GM03348 (cell line): Measurements from ENCODE around the gene ZNF740.
"Not testable (repeated sequence)": the region's sequence is repeated elsewhere in the genome, so short reads cannot be mapped to it uniquely, and the experiment has no call there.

Source experiments
- DNase-seq: peaks from one replicate; pipeline ENCODE4 v3.0.0; 2012; ENCODE audit warnings: low spot score

Gene ZNF740, protein sequence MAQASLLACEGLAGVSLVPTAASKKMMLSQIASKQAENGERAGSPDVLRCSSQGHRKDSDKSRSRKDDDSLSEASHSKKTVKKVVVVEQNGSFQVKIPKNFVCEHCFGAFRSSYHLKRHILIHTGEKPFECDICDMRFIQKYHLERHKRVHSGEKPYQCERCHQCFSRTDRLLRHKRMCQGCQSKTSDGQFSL

DNA sequence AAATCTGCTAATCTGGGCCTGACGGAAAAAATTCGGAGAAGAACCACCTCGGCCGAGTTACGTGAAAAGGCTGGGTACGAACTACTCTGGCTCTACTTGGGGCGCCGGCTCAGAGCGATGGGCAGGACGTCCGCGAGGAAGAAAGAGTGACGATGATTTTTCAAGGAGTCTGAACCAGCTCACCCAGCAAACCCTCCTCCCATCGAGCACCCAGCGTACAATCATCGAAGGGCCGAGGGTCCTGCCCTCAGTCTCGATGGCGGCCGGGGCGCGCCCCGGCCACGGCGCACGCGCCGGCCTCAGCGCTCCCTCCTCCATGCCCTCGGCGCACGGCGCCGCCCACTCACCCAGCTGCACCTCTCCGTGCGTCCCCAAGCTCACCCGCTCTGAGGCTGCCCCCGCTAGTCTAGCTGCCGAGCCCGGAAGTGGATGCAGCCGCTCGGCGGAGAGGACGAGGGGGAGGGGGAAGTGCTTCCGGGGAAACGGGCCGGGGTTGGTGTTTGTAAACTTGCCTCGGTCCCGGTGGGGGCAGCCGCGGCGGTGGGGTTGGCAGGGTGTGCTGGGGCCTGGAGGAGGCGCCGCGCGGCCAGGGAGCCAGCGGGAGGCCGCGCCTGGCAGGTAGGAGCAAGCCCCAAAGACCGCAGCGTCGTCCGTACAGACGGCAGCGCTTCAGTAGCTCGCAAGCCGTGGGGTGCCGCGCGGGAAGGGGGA is at the start of gene ZNF740, which contains the start of gene CSAD:
ZNF740 (plus strand) TSS at position 503 of the 711 bp plus-strand sequence. CDS start 1,262 bp downstream, outside the sequence.
CSAD (minus strand) TSS at position 706 of the 711 bp plus-strand sequence. CDS start 7,455 bp downstream, outside the sequence.
- peak; percentile 99 for DNase-seq

DNA sequence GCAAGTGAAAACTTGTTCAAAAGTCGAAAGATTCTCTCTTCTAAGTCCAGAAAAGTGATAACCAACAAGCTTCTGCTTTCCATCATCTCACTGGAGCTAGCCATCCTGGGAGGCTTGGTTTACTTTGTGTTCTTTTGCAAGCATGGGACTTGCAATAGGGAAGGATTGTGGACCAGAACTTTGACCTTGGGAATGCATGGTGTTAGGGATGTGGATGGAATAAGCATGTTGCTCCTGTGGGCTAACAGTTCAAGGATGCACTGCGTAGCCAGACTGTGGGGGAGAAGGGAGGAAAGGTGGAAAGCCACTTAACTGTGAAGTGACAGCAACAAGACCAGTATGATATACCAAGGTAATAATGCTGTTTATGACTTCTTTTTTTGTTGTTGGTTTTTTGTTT is 48.7 kb upstream of the ZNF740 start:
- DNase-seq, result no peak

DNA sequence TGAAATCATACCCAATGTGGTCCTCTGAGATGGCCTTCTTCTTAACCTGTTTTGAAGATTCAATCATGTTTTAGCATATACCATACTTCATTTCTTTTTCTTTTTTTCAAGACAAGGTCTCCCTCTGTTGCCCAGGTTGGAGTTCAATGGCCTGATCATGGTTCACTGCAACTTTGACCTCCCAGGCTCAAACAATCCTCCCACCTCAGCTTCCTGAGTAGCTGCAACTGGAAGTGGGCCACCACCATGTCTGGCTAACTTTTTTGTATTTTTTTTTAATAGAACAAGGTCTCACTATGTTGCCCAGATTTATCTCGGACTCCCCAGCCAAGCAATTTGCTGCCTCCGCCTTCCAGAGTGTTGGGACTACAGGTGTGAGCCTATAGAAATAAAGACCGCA is 46.8 kb upstream of the ZNF740 start:
- no peak for DNase-seq

DNA sequence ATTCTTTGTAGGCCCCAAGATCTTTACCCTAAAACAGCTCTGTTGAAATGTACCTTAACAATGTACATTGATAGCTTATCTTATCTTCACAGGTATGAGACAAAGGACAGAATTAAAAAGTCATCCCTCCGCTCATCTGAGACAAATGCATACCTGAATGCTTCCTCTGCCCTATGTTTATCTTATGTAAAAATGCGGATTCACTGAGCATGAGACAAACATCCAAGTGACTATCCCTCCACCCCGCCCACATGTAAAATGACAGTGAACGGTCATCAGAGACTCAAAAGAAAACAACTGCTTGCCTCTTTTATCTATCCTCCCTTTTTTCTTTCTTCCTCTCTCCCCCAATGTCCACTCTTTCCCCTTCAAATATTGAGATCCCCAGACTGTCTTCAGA is 37.2 kb upstream of the ZNF740 start:
- DNase-seq, result no peak

DNA sequence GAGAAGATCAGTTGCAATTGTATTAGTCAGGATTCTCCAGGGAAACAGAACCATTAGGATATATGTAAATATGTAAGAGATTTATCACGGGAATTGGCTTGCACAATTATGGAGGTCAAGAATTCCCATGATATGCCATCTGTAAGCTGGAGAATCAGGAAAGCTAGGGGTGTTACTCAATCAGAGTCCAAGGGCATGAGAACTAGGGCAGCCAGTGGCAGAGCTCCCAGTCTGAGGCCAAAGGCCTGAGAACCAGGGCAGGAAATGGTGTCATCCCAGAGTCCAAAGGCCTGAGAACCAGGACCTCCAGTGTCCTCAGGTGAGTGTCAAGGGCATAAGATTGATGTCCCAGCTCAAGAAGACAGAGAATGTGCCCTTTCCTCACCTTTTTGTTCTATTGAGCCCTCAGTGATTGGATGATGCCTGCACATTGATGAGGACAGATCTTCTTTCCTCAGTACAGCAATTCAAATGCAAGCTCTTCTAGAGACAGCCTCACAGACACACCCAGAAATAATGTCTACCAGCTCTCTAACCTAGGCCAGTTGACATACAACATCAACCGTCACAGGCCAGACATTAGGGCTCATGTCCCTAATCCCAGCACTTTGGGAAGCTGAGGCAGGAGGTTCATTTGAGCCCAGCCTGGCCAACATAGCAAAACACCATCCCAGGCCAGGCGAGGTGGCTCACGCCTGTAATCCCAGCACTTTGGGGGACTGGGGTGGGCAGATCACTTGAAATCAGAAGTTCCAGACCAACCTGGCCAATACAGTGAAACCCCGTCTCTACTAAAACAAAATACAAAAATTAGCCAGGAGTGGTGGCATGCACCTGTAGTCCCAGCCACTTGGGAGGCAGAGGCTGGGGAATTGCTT is 34.9 kb upstream of the ZNF740 start:
- peak; percentile 25 for DNase-seq

DNA sequence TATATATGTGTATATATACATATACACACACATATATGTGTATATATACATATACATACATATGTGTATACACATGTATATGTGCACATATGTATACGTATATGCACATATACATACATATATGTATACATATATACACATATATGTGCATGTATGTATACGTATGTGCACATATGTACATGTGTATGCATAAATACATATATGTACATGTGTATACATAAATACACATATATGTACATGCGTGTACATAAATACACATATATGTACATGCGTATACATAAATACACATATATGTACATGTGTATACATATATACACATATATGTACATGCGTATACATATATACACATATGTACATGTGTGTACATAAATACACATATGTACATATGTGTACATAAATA is 33.3 kb upstream of the ZNF740 start:
- DNase-seq, result no peak

DNA sequence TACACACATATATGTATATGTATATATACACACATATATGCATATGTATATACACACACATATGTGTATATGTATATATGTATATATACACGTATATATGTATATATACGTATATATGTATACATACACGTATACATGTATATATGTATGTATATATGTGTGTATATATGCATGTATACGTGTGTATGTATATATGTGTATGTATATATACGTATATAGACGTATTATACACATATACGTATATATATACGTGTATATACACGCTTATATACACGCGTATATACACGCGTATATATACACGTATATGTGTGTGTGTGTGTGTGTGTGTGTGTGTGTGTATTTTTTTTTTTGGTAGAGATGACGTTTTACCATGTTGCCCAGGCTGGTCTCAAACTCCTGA is 32.9 kb upstream of the ZNF740 start:
- DNase-seq, result no peak

DNA sequence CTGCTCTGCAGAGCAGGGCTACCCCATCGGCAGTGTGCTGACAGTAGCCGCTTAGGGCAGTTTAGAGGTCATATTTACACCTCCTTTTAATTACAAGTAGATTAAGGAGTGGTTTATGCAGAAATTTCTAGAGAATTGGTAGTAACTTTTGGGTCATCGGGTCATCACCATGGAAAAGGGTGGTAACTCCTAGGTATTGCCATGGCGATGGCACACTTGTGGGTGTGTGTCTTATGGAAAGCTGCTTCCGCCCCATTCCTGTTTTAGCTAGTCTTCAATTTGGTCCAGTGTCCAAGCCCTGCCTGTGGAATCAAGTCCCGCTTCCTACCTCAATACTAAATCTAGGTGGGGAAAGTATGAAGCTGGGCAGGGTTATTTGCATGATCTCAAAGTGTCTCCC is 29.5 kb upstream of the ZNF740 start:
- no peak for DNase-seq

DNA sequence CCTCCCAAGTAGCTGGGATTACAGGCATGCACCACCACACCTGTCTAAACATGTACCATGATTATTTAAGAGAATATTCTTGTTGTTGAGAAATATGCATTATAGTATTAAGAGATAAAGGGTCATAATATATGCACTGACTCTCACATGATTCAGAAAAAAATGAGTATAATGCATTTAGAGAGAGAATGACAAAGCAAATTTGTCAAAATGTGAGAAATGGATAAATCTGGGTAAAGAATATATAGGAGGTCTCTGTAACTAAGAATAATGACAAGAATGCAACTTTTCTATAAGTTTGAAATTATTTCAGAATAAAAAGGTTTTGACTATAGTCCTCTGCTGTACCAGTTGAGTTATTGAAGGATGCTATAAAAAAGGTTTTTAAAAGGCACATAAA is 28.1 kb upstream of the ZNF740 start:
- DNase-seq, result no peak

DNA sequence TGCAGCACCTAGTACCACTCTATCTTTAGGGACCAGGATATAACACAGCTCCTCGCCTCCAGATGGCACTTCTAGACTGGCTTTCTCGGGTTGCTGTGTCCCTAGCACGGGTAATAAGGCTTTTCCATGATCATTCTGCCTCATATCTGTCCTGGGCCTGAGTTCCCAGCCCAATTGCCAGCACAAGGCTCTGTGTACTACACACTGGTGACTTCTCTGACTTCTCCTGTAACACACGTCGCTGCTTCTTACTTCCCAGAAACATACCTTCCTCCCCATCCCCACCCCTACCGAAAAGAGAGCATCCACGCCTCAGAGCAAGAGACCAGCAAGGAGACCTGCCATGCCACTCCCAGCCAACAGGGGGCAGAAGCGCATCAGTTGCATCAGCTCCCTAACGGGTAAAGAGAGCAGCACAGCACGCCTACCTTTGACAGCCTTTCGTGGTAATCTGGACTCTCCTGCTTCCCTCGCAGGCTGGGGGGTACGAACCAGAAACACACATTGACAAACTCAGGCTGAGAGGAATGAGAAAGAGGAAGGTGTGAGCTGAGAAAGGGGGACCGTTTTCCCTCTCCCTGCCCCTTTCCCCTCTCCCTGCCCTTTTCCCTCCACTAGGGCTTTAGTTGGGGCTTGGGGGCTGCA is 21.2 kb upstream of the ZNF740 start:
- peak; percentile 94 for DNase-seq

DNA sequence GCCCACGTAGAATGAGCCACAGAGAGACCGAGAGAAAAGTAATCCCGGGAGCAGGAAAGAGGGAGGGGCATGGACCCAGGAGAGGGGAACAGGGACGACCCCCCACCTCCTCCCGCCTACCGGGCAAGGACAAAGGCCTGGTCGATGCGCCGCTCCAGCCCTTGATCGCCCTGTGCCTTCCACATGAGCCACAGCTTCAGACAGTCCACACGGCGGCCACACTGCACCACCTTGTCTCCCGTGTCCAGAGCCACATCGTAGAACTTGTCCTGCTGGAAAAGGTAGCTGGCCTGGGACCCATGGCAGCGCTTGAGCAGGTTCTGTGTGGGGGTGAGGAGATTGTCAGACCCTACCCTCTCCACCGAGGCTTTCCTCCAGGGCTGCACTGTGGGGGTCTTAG is 20.5 kb upstream of the ZNF740 start:
- DNase-seq, result no peak

DNA sequence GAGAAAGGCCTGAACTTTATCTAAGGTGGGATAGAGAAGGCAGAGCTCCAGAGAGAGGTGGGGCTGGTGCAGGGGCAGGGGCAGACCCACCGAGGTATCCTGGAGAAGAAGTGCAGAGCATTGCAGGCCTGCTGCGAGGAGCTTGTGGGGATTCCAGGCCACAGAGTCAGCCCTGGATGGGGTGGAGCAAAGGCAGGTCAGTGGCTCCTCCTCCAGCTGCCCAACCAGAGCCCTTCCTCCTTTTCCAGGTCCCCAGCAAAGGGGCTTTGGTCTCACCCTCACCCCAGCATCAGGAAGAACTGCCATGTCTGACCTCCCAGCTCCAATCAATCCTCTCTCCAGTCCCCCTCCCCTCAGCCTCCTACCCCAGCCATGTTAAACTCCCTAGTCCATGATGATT is 19.8 kb upstream of the ZNF740 start:
- no peak for DNase-seq

DNA sequence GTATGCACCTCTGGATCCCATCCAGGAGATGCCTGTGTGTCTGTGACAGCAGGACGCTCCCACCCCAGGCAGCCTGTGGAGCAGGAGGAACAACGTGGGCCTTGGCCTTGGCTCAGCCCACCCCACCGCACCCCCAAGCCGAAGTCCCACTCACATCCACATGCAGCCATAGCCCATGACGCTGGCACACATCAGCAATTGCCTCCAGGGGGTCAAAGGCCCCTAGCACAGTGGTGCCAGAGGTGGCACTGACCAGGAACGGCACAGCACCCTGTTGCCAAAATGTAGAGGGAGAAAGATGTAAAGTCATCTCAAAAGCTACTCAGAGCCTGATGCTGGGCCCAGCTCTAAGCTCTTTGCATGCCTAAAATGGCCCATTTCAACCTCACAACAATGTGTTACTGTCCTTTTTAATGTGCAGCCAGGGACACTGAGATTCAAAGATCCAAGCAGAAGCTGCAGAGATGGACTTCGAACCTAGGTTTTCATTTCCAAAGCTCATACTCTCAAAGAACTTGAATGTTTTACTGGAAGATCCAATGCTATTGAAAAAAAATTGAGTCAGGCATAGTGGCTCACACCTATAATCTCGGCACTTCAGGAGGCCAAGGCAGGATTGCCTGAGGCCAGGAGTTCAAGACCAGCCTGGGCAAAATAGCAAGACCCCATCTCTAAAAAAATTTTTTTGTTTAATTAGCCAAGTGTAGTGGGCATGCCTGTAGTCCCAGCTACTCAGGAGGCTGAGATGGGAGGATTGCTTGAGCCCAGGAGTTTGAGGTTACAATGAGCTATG is 19.2 kb upstream of the ZNF740 start:
- no peak for DNase-seq

DNA sequence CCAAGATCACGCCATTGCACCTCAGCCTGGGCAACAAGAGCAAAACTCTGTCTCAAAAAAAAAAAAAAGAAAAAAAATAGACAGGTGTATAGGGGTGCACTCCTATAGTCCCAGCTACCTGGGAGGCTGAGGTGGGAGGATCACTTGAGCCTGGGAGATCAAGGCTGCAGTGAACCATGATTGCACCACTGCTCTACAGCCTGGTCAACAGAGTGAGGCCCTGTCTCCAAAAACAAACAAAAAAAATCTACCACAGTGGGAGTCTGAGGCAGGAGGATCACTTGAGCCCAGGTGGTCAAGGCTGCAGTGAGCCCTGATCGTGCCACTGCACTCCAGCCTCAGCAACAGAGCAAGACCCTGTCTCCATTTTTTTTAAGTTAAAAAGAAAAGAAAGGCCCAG is 17.5 kb upstream of the ZNF740 start:
- not testable (repeated sequence) for DNase-seq

DNA sequence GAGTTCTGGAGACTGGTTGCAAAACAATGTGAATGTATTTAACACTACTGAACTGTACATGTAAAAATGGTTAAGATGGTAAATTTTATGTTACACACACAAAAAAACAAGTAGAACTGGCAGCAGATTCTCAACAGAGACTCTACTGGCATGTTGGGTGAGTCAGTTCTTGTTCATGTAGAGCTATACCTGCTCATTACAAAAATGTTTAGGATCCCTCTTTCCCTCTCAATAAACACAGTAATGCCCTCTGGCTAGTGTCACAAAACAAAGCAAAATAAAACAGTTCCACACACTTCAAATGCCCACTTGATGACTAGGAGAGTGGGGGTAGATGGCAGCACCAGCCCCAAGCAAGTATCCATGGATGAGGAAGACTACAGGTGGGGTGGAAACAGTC is 13.7 kb upstream of the ZNF740 start:
- no peak for DNase-seq

DNA sequence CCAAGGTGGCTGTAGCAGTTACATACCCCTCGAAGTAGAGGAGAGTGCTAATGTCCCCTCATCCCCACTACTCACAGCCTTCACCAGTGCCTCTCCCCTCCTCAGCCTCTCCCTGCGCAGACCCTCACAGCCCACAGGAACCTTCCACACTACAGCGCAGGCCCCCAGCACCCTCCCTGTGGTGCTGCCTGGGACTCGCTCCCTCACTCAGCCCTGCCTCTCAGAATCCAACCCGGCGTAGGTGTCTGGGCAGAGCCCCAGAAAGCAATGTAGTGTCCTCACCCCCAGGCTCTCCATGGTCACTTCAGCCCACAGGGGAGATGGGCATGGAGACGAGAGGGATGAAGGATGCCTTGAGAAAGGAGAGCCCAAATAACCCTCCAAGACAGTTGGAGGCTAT is 10.9 kb upstream of the ZNF740 start:
- DNase-seq, result no peak

DNA sequence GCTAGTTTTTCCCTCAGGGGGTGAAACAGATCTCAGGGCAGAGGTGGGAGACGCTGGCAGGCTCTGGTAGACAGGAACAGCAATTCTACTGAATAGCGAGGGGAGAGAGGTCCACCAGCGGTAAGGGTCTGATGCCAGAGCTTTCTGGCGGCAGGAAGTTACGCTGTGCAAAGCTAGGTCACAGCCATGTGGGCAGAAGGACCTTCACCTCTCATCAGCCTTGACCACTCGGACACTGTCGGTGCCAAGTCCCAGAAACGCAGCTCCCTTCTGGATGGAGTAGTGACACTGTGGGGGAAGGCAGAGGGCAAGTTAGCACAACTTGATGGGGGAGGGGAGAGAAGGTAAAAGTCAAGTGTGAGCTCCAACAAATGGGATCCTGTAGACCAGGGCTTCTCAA is 10.3 kb upstream of the ZNF740 start:
- no peak for DNase-seq

DNA sequence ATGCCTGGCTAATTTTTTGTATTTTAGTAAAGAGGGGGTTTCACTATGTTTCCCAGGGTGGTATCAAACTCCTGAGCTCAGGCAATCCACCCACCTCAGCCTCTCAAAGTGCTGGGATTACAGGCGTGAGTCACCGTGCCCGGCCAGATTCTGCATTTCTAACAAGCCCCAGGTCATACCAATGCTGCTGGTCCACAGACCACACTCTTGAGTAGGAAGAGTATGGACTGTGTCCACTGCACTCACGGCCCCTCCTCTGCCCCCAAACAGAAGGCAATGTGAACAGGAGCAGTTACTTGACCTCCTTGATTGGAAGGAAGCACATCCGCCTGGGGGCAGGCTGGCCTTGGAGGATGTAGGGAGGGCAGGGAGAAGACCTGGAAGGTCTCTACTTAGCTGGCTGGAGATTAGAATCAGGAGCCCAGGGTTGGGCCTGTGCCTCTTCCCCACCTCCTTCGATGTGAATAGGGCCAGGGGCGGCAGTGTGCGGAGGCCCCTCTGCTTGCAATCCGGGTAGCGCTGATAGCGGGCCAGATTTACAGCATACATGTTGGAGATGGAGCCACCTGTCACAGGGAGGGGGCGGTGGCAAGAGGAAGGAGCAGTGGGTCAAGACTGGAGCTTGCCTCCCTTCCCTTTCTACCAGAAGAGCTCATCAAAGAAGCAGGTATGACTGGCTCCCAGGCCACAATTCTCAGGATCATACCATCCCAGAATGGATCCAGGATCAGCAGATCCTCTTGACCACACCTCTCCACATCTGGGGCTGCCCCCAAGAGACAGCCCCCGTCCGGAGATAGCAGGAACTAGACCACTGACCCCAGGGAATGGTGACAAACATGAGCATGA is 9.4 kb upstream of the ZNF740 start:
- no peak for DNase-seq

DNA sequence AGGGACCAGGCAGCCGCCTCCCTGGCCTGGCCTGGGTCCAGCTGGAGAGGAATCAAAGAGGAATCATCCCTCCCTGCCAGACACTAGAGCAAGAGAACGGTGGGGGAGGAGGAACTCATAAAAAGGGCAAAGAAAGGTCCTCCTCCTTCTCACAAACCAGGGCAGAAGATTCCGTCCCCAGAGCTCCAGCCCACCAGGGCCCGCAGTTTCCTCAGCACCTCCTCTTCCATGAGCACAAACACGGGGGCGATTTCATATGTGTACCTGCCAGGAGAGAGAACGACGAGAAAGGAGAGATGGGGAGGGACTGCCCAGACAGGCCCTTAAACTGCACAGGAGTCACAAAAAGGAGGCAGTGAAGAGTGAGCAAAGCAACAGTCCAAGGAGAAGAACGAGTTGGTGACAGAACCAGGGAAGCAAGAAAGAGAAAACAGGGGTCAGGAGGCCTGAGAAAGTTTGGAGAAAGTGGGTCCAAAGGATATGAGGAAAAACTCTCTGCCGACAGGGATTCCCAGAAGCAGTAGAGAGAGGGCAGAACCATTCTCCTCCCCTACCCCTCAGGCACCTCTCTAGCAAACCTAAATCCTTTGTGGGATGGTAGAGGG is 8.7 kb upstream of the ZNF740 start:
- no peak for DNase-seq

DNA sequence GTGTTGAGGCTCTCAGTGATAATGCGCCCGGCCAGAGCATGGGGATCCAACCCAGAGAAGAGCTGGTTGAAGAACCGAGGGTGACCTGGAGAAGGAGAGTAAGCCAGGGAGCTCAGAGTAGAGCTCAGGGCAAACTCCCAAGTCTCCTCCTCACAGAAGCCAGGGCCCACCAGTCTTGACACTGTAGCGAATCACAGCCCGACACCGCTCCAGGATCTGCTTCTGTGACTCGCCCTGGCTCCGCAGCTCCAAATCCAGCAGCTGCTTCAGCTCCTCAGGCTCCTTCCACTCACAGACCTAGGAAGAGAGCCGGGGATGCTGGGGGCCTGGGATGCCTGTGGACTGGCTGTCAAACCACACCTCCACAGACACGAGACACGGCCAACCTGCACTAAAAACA is 8.2 kb upstream of the ZNF740 start:
- peak; percentile 52 for DNase-seq
